GM21528 (cell line): ENCODE data around the gene PTPN18.

Experiments used
- ATAC-seq: cut with Tn5 transposase; IDR thresholded peaks from one replicate; pipeline ENCODE4 v1.9.1; 2021; ENCODE audit warnings: mild to moderate bottlenecking, moderate library complexity; ENCODE audit not compliant: unreplicated experiment, low FRiP score

The PTPN18 gene

DNA sequence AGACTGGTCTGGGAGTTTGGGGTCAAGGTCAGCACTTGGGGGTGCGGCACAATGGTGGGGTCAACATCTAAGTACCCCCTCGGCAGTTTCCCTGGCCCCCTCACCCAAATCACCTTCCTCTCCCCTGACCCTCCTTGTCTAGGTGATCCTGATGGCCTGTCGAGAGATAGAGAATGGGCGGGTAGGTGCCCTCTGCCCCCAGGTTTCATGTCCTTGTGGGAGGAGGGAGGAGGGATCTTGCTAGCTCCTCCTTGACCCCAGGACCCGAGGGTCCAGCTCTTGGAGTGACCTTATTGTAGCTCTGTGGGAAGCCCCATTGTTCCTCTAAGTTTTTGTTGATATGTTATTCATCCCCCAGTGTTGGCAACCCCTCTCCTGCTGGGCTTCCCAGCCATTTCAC lies 3.6 kb downstream of the PTPN18 start:
- ATAC-seq, result no peak

GRCh38 chr2:130363479-130363878 lies 7.6 kb downstream of the PTPN18 start:
- no peak for ATAC-seq

DNA sequence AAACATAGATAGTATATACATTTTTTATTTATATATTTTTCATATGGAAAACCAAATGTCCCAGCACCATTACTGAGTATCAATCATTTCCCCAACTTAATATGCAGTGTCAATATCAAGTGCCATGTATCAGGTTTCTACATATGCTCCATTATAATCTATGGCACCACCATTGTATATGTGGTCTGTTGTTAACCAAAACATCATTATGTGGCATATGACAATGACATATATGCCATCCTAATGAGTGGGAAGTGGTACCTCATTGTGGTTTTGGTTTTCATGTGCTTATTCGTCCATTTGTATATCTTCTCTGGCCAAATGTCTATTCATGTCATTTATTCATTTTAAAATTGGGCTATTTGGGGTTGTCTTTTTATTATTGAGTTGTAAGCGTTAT lies 9.2 kb downstream of the PTPN18 start:
- ATAC-seq, result no peak

DNA sequence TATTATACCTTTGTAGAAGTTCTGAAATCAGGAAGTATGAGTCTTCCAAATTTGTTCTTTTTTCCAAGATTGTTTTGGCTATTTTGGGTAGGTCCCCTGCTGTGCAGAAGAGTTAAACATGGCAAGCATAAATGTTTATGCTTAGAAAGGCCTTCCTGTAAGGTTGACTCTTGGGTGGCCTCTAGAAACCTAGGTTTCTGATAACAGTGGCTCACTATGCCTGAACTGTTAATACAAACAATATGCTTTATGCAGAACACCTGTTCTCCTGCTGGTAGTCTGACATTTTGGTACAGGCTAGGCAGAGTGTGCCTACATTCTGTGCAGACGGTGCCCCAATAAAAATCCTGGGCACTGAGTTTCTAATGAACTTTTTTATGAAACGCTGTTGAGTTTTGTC lies 10.1 kb downstream of the PTPN18 start:
- no peak for ATAC-seq

DNA sequence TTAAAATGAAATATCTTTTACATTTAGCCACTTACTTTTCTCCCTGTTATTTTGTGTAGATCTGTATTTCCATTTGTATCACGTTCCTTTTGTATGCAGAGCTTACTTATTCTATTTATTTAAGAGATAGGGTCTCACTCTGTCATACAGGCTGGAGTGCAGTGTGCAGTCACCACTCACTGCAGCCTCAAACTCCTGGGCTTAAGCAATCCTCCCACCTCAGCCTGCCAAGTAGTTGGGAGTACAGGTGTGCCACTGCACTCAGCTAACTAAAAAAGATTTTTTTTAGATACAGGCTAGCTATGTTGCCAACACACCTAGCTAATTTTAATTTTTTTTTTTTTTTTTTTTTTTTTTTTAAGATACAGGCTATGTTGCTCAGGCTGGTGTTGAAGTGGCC lies 10.9 kb downstream of the PTPN18 start:
- ATAC-seq, result no peak

- no peak for ATAC-seq
Measured at GRCh38 chr2:130368786-130369185, 12.9 kb downstream of the PTPN18 start.

GRCh38 chr2:130369311-130369964 lies 13.6 kb downstream of the PTPN18 start:
- ATAC-seq, result no peak

DNA sequence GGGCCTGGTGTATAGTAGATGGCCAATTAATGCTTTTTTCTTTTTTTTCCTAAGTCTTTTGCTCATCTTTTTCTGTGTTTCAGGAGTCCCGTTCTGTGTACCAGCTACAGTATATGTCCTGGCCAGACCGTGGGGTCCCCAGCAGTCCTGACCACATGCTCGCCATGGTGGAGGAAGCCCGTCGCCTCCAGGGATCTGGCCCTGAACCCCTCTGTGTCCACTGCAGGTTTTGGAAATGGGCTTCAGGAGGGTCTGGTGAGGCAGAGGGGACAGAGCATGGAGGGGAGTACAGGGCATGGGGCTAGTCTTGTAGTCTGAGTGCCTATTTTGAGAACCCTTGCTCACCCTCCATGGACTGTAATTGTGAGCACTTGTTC lies 14.1 kb downstream of the PTPN18 start:
- no peak for ATAC-seq

DNA sequence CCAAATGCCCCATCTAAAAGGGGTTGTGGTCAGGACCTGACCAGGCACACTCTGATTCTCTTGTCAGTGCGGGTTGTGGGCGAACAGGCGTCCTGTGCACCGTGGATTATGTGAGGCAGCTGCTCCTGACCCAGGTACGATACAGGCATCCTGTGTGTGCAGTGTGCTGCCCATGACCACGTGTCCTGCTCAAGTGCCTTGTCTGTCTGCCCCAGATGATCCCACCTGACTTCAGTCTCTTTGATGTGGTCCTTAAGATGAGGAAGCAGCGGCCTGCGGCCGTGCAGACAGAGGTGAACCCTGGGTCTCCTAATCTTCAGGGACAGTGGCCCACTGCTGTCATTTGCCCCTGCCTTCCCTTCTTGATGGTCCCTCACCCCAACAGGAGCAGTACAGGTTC lies 14.6 kb downstream of the PTPN18 start:
- ATAC-seq, result no peak

DNA sequence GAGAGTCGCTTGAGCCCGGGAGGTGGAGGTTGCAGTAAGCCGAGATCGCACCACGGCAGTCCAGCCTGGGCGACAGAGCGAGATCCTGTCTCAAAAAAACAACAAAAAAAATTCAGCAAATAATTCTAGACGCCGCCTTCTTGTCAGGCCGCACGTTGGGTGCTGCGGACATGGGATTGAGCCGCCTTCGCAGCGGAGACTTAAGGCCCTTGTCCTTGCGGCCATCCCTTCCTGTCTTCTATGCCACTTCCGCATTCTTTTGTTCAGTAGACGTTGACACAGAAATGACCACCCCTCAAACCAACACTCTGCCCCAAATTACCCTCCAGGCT lies 15.8 kb downstream of the PTPN18 start:
- peak; percentile 27 for ATAC-seq

- ATAC-seq, result peak; percentile 78
Measured at GRCh38 chr2:130372055-130372832, 16.4 kb downstream of the PTPN18 start.

GRCh38 chr2:130372833-130373807 lies 17.3 kb downstream of the PTPN18 start:
- peak; percentile 6 for ATAC-seq

GRCh38 chr2:130373808-130374365 lies 18.0 kb downstream of the PTPN18 start:
- no peak for ATAC-seq

DNA sequence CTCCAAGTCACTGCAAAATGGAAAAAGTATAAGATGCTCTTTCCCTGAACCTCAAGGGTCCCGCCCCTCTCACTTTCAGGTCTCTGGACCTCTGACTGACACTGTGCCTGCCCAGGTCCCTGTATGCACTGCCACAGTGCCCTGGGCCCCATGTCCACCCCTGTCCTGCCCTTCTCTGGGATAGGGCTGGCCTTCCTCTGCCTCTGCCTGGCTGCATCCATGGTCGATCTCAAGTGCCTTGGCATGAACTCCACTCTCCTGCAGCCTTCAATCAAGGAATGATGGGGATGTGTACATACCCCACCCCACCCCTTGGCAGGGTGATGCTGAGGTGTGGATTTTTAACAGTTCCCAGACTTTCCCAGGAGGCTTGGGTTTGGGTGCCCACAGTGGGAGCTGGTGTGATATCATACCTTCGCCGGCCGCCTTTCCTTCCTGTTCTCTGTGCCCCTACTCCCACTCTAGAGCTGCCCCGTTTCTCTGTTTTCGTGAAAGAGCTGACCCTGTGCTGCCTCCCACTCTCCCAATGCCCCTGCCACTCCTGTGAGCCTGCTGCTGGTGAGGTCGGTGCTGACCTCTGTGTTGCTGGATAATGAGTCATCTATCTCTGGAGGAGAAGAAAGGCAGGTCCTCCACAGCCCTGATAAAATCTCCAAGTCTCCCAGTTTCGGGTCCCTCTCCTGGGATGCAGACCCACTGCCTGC lies 18.9 kb downstream of the PTPN18 start:
- no peak for ATAC-seq

DNA sequence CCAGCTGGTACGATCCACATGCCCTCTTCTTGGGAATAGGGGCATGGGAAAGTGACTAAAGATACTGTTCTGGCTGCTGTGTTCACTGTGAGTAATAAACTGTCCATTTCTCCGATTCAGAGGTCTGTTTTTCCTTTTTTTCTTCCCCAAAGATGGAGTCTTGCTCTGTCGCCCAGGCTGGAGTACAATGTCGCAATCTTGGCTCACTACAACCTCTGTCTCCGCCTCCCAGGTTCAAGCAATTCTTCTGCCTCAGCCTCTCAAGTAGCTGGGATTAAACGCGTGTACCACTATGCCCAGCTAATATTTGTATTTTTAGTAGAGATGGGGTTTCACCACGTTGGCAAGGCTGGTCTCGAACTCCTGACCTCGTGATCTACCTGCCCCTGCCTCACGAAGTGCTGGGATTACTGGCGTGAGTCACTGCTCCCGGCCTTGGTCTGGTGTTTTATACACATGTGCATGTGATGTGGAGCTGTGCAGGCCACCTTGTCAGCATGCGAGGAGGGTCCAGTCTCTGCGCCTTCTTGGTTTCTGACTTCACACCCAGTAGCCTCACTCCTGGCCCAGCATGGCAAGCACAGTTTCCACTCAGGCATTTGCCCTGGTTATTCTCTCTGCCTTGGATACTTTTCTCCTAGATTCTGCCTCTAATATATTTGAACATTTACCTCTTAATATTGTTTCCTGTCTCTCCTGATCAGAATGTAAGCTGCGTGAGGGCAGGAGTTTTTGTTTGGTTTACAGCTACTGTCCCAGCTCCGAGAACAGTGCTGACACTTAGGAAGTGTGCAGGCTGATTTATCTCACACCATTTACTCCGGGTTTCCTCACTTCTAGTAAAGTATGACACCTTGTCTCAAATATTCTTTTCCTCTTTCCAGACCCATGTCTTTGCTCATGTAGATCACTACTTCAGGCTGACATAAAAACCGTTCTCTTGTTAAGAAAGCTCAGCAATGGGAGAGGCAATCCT lies 19.7 kb downstream of the PTPN18 start:
- no peak for ATAC-seq

DNA sequence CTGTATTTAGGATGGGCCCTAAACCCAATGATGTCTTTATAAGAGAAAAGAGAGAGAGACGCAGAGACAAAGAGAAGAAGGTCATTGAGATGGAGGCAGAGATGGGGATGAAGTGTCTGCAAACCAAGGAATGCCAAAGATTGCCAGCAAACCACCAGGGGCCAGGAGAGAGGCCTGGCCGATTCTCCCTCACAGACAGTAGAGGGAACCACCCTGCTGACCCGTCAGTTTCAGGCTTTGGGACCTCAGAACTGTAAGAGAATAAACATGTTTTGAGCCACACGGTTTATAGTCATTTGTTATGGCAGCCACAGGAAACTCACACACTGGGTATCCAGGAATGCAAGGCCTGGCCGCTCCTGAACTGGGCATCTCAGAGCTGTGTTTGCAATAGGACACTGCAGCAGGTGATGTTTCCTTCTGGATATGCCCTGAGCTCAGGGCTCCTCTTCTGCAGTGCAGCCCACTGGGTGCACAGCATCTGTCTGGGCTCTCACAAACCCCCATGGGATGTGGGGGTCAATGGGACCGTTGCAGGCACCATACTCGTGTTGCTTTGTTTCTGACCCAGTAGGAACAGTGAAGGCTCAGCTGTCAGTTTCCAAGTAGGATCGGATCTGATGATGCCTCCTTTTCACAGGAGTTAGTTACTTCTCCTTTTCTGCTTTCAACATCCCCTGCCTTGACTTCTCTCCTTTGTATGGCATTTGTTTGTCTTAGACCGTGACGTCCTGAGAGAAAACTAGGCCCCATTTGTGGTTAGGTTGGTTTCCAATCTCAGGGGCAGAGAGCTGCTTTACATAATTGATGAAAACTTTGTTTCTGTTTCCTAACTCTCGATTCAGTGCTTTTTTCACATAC lies 20.8 kb downstream of the PTPN18 start:
- peak; percentile 60 for ATAC-seq

DNA sequence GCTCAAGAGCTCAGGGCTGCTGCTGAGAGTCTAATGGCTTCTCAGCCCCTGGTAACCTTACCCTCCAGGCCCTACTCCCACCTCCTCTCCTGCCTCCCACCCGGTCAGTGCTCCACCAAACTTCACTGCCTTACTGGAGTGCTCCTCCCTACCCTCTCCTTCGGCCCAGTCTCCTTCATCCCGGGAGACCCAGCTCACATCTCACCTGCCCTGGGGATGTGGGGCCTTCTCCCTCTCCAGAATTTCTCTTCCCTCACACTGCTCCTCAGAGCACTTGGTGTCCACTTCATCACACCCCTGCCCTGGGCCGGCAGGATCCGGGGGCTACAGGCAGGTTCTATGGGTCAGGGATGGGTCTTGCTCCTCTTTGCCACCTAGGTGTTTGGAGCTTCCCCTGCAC lies 21.6 kb downstream of the PTPN18 start:
- ATAC-seq, result no peak

DNA sequence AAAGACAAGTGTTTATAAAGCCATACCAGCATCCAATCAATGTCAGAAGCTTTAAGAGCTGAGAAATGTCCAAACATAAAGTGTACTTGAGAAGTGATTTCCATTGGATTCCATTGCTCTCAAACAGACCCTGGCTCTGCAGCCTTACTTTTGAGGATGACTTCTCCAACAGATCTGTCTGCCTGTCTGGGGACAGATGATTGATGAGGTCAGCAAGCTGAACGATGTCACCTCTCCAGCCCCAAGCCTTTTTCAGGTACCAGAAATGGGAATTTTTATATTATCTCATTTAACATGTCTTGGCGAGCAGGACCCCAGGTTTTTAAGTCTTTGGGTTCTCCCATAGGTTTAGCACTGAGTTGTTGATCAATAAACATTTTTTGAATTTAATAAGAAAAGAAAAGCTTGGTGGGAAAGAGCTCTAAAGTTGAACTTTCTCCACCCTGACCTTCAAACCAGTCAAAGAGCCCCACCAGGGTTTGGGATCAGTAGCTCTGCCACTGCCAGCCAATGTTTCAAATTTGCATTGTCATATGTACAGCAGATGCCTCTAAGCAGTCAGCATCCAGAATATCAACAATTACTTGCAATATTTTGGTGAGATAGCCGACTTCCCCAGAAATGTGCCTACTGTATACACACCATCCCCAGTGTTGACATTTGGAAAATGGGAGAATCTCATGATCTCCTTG lies 22.5 kb downstream of the PTPN18 start:
- no peak for ATAC-seq
